Loucy (cell line): ENCODE results near the gene IGFN1.

ENCODE experiments used
- H2AFZ ChIP-seq: fragments of 200-600 bp; sonication (generic); 2 replicates; pipeline ENCODE4 v1.6.0; 2016; ENCODE audit warnings: antibody characterized with exemption, mild to moderate bottlenecking, low read length, moderate library complexity
- H3F3A ChIP-seq: fragments of 200-600 bp; 2 replicates; pipeline ENCODE4 v1.6.0; 2016; ENCODE audit warnings: antibody characterized with exemption, low read depth, mild to moderate bottlenecking
- H3K27me3 ChIP-seq: fragments of 200-600 bp; sonication (generic); 2 replicates; pipeline ENCODE4 v1.6.1; 2014; ENCODE audit warnings: low read length, mild to moderate bottlenecking; ENCODE audit not compliant: insufficient read depth, poor library complexity, severe bottlenecking
- H3K36me3 ChIP-seq: fragments of 200-600 bp; sonication (generic); 2 replicates; pipeline ENCODE4 v1.6.1; 2016; ENCODE audit warnings: low read length; ENCODE audit not compliant: insufficient read depth
- H3K4me1 ChIP-seq: fragments of 200-600 bp; sonication (generic); 2 replicates; pipeline ENCODE4 v1.5.1; 2014; ENCODE audit warnings: low read length, mild to moderate bottlenecking; ENCODE audit not compliant: insufficient read depth, poor library complexity, severe bottlenecking
- H3K4me2 ChIP-seq: fragments of 200-600 bp; sonication (generic); 2 replicates; pipeline ENCODE4 v1.6.0; 2014; ENCODE audit warnings: antibody characterized with exemption, low read length, low read depth, mild to moderate bottlenecking; ENCODE audit not compliant: poor library complexity, severe bottlenecking
- H3K4me3 ChIP-seq: fragments of 200-600 bp; sonication (generic); 2 replicates; pipeline ENCODE4 v1.5.1; 2014; ENCODE audit warnings: low read length, mild to moderate bottlenecking, mixed read lengths; ENCODE audit not compliant: poor library complexity, severe bottlenecking
- H3K79me2 ChIP-seq: fragments of 200-600 bp; sonication (generic); 2 replicates; pipeline ENCODE4 v1.6.1; 2014; ENCODE audit warnings: low read length; ENCODE audit not compliant: insufficient read depth
- H3K9ac ChIP-seq: fragments of 200-600 bp; sonication (generic); 2 replicates; pipeline ENCODE4 v1.6.0; 2014; ENCODE audit warnings: mild to moderate bottlenecking, low read depth, low read length, moderate library complexity; ENCODE audit not compliant: poor library complexity, severe bottlenecking
- H3K9me2 ChIP-seq: fragments of 200-600 bp; sonication (generic); replicated peaks from 2 replicates; pipeline ENCODE4 v1.6.1; 2016; ENCODE audit warnings: low read depth, low read length, mixed read lengths
- H3K9me3 ChIP-seq: fragments of 200-600 bp; sonication (generic); 2 replicates; pipeline ENCODE4 v1.6.1; 2014; ENCODE audit warnings: mild to moderate bottlenecking, antibody characterized with exemption, low read length, low read depth; ENCODE audit not compliant: insufficient read depth
- H4K20me1 ChIP-seq: fragments of 200-600 bp; sonication (generic); 2 replicates; pipeline ENCODE4 v1.6.0; 2014; ENCODE audit warnings: antibody characterized with exemption, low read length, mild to moderate bottlenecking; ENCODE audit not compliant: insufficient read depth, poor library complexity, severe bottlenecking
- EZH2phosphoT487 ChIP-seq: fragments of 200-600 bp; IDR thresholded peaks from 2 replicates; pipeline ENCODE4 v1.6.1; 2018; ENCODE audit warnings: antibody characterized with exemption, mild to moderate bottlenecking, moderate library complexity, borderline replicate concordance
- TF ChIP-seq, protein P1 (sequence below): fragments of 200-600 bp; sonication (generic); conservative IDR thresholded peaks from 2 replicates; pipeline ENCODE4 v1.5.1; 2014; ENCODE audit warnings: mild to moderate bottlenecking, antibody characterized with exemption, low read length

Gene IGFN1

DNA sequence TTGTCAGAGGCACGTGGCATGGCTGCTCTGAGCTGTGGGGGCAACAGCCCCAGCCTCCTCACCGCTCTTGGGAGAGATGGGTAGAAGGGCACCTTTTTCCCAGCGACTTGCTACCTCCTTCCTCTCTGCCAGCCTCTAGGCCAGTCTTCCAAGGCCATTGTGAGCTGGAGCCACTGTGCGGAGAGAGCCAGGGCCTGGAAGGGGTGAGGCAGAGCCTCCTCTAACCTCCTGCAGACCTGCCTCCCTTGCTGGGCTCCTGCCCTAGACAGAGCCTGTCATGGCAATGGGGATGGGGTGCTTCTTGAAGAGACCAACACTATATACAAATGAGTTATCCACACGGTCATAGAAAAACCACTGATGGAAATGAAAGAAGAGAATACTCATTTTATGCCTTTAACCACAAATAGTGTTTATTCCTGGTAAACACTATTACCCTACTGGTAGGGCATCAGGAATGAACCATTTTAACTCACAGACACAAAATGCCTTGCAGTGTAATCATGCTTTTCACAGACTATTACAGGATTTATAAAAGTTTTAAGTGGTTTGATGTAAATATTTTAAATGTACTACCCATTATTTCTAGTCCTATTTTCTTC lies 5.0 kb upstream of the IGFN1 start:
- no peaks in the 10 kb centered on the region for H3K9me2 ChIP-seq
- H3K4me1 ChIP-seq = no peaks in the 10 kb centered on the region
- H2AFZ ChIP-seq = no peak overlapping the region
- TF ChIP-seq, protein P1, sequence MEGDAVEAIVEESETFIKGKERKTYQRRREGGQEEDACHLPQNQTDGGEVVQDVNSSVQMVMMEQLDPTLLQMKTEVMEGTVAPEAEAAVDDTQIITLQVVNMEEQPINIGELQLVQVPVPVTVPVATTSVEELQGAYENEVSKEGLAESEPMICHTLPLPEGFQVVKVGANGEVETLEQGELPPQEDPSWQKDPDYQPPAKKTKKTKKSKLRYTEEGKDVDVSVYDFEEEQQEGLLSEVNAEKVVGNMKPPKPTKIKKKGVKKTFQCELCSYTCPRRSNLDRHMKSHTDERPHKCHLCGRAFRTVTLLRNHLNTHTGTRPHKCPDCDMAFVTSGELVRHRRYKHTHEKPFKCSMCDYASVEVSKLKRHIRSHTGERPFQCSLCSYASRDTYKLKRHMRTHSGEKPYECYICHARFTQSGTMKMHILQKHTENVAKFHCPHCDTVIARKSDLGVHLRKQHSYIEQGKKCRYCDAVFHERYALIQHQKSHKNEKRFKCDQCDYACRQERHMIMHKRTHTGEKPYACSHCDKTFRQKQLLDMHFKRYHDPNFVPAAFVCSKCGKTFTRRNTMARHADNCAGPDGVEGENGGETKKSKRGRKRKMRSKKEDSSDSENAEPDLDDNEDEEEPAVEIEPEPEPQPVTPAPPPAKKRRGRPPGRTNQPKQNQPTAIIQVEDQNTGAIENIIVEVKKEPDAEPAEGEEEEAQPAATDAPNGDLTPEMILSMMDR = no peak
- TF ChIP-seq EZH2phosphoT487 = no peak
- no peaks in the 10 kb centered on the region for H4K20me1 ChIP-seq
- no peaks in the 10 kb centered on the region for H3K9me3 ChIP-seq
- no peak overlapping the region for H3K4me2 ChIP-seq
- no peaks in the 10 kb centered on the region for H3K79me2 ChIP-seq
- no peaks in the 10 kb centered on the region for H3K36me3 ChIP-seq
- H3K27me3 ChIP-seq = no peaks in the 10 kb centered on the region
- no peak overlapping the region for H3K4me3 ChIP-seq
- no peaks in the 10 kb centered on the region for H3F3A ChIP-seq
- H3K9ac ChIP-seq = no peak overlapping the region

DNA sequence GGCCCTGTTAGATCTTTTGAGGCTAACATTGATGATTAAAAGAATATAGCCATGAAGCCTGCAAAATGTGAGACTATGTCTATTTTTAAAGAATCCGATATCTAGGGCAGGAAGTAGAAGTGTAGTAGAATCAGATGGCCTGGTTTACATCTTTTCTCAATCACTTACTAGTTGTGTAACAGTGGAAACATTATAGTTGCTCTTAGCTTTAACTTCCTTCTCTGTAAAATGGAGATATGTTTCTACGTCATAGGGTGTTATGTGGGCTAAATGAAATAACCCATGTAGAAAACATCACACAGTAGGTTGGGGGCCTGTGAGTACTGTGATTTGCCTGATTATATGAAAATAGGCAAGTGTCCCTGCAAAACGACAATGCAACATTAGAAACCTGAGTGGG lies 4.4 kb upstream of the IGFN1 start:
- TF ChIP-seq, protein P1 = no peak
- no peak for TF ChIP-seq EZH2phosphoT487
- Histone ChIP-seq H4K20me1 (no peaks in the 10 kb centered on the region), H3K36me3 (no peaks in the 10 kb centered on the region), H3F3A (no peaks in the 10 kb centered on the region), H3K9me3 (no peaks in the 10 kb centered on the region), H3K9me2 (no peaks in the 10 kb centered on the region), H3K4me1 (no peaks in the 10 kb centered on the region), H3K79me2 (no peaks in the 10 kb centered on the region), H3K9ac (no peak overlapping the region), H3K4me2 (no peak overlapping the region), H3K4me3 (no peak overlapping the region), H3K27me3 (no peaks in the 10 kb centered on the region), H2AFZ (no peak overlapping the region)

DNA sequence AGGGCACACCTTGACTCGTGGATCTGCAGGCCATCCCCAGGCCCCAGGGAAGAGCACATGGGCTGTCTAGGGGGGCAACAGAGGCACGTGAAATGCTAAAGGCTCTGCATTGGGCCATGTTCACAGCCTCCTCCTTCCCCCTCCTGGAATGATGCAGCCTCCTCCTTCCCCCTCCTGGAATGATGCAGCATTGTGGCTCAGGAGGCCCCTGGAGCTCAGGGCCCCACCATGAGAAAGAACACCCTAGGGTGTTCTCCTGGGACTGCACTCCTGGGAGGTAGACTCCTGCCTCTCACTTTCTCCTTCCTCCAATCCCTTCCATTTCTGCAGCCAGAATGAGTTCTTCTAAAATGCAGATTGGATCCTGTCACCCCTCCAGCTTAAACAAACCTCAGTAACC lies 1.5 kb upstream of the IGFN1 start:
- no peak overlapping the region for H2AFZ ChIP-seq
- H3K4me1 ChIP-seq = no peaks in the 10 kb centered on the region
- no peak overlapping the region for H3K4me2 ChIP-seq
- H3K4me3 ChIP-seq = no peak overlapping the region
- no peak overlapping the region for H3K9ac ChIP-seq
- no peak for TF ChIP-seq EZH2phosphoT487
- TF ChIP-seq, protein P1 = no peak
- H3K79me2 ChIP-seq = no peaks in the 10 kb centered on the region
- no peaks in the 10 kb centered on the region for H3K9me2 ChIP-seq
- H3K9me3 ChIP-seq = no peaks in the 10 kb centered on the region
- no peaks in the 10 kb centered on the region for H4K20me1 ChIP-seq
- H3K27me3 ChIP-seq = no peaks in the 10 kb centered on the region
- H3K36me3 ChIP-seq = no peaks in the 10 kb centered on the region
- no peaks in the 10 kb centered on the region for H3F3A ChIP-seq
